Progenitor cell of endocrine pancreas (in vitro differentiated cells): ENCODE measurements around the gene ATXN7L1. TPM values are rescaled to one million over a fixed set of nuclear protein-coding genes. Genes with fewer than 3 reads are reported as not detected.
"Not testable (repeated sequence)": the region's sequence is repeated elsewhere in the genome, so short reads cannot be mapped to it uniquely, and the experiment has no call there.

Experiments
- DNase-seq: peaks from one replicate; pipeline ENCODE4 v3.0.0; 2021; ENCODE audit warnings: low spot score; ENCODE audit not compliant: unreplicated experiment
- H3K27ac Mint-ChIP-seq: 2 replicates; pipeline ENCODE4 v1.8.0; 2021; ENCODE audit warnings: mild to moderate bottlenecking, moderate library complexity, mixed read lengths
- H3K27me3 Mint-ChIP-seq: 2 replicates; pipeline ENCODE4 v1.8.0; 2021; ENCODE audit warnings: mixed read lengths
- H3K36me3 Mint-ChIP-seq: 2 replicates; pipeline ENCODE4 v1.8.0; 2022; ENCODE audit warnings: mixed read lengths; ENCODE audit not compliant: insufficient read depth
- H3K4me1 Mint-ChIP-seq: 2 replicates; pipeline ENCODE4 v1.8.0; 2021; ENCODE audit warnings: low read depth, mixed read lengths
- H3K4me3 Mint-ChIP-seq: 2 replicates; pipeline ENCODE4 v1.8.0; 2021; ENCODE audit warnings: low read depth, mild to moderate bottlenecking, moderate library complexity, mixed read lengths
- H3K9me3 Mint-ChIP-seq: 2 replicates; pipeline ENCODE4 v1.8.0; 2021; ENCODE audit warnings: low read depth, mixed read lengths
- total RNA-seq: library from RNA; stranded (reverse); gene quantifications from 2 replicates; pipeline ENCODE4 v1.2.1, GENCODE V29; 2021
- TF ChIP-seq, protein P1 (sequence below): fragments of 200-600 bp; sonication (generic); IDR thresholded peaks from one replicate; pipeline ENCODE4 v1.5.0; 2021; ENCODE audit warnings: antibody characterized with exemption, mild to moderate bottlenecking; ENCODE audit not compliant: unreplicated experiment

ATXN7L1 gene
- total RNA-seq, 1 donor from 2014 or later: 18.3 TPM

DNA sequence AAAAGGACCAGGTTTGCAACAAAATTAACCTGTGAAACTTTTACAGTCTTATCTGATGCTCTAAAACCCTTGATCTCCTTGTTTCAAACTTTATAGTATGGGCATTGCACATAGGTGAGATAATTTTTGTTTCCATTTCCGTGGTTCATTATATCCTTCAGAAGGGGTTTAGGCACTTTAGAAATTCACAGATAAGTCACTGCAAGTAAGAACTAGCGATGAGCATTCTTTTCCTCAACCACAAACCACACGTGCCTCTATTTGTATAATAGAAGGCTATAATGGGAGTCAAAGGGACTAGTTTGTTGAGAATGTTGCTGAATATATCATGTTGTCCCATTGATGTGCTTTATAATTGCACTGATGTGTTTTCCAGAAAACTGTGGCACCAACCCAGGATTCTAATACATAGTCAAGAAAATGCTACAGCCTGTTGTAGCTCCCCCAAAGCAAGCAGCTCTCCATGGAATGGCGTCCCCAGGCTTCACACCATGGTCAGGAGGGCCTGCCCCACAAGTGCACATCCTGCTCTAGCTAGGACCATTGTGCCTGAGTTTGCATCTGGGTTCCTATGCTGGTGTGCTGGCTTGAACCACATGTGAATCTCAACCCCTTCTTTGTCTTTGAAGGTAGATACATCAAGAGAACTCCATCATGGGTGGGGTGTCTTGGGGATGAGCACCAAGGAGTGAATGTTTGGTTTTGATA, 14.0 kb upstream of the ATXN7L1 start:
- peaks cover 2% of the 10 kb centered on the region for H3K4me1 Mint-ChIP-seq
- no peak for DNase-seq
- H3K9me3 Mint-ChIP-seq: no peaks in the 10 kb centered on the region
- TF ChIP-seq, protein P1, sequence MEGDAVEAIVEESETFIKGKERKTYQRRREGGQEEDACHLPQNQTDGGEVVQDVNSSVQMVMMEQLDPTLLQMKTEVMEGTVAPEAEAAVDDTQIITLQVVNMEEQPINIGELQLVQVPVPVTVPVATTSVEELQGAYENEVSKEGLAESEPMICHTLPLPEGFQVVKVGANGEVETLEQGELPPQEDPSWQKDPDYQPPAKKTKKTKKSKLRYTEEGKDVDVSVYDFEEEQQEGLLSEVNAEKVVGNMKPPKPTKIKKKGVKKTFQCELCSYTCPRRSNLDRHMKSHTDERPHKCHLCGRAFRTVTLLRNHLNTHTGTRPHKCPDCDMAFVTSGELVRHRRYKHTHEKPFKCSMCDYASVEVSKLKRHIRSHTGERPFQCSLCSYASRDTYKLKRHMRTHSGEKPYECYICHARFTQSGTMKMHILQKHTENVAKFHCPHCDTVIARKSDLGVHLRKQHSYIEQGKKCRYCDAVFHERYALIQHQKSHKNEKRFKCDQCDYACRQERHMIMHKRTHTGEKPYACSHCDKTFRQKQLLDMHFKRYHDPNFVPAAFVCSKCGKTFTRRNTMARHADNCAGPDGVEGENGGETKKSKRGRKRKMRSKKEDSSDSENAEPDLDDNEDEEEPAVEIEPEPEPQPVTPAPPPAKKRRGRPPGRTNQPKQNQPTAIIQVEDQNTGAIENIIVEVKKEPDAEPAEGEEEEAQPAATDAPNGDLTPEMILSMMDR: no peak
- H3K4me3 Mint-ChIP-seq: no peak overlapping the region
- no peak overlapping the region for H3K27ac Mint-ChIP-seq
- no peaks in the 10 kb centered on the region for H3K36me3 Mint-ChIP-seq
- peaks cover 6% of the 10 kb centered on the region for H3K27me3 Mint-ChIP-seq

DNA sequence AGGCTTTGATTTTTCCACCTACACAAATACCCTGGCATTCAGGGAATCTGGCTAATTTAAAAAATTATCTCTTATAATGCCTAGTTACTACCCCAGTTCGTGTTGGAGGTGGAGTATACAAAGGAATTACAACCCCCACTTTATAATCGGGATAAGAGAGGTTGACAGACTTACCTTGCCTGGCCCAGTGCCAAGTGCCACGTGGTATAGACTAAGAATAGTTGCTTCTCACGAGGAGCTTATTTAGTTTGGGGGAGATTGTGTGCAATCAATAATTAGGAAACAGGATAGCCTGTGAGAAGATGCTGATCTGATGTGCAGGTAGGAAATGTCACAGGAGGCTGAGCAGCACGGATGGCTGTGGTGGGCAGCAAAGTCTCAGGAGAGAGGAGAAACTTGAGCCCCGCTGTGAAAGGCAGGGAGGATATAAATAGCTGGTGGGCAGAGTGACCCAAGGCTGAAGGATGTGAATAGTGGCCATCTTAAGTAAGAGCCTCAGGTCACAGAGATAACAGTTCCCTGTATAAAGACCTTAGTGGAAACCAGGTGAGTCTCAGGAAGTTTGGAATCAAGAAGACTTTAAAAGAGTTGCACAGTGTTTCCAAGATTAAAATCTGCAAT, 11.3 kb upstream of the ATXN7L1 start:
- DNase-seq: no peak
- Mint-ChIP-seq H3K9me3 (no peaks in the 10 kb centered on the region), H3K36me3 (no peaks in the 10 kb centered on the region), H3K4me1 (peaks cover 2% of the 10 kb centered on the region), H3K27ac (no peak overlapping the region), H3K4me3 (no peak overlapping the region), H3K27me3 (peaks cover 6% of the 10 kb centered on the region)
- TF ChIP-seq, protein P1: no peak

DNA sequence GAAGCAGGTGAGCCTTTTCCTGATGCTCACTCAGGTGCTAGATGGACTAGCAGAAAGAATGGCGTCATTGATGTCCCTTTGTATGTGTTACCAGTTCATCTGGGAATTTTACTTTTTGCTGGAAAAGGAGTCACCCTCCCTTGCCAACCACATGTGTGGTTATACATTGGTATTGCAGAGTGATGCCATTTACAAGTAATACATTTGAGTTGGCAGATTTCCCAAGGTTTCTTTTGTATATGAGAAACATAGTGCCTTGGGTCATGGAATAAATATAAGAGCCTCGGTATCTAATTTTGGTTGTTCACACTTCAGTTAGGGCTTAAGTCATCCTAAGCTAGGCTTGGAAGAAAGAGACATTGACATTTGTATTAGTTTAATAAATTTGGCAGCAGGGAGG, 10.4 kb upstream of the ATXN7L1 start:
- TF ChIP-seq, protein P1: no peak
- H3K36me3 Mint-ChIP-seq: no peaks in the 10 kb centered on the region
- no peak for DNase-seq
- peaks cover 2% of the 10 kb centered on the region for H3K4me1 Mint-ChIP-seq
- no peaks in the 10 kb centered on the region for H3K9me3 Mint-ChIP-seq
- peaks cover 5% of the 10 kb centered on the region for H3K27me3 Mint-ChIP-seq
- no peak overlapping the region for H3K4me3 Mint-ChIP-seq
- H3K27ac Mint-ChIP-seq: no peak overlapping the region

DNA sequence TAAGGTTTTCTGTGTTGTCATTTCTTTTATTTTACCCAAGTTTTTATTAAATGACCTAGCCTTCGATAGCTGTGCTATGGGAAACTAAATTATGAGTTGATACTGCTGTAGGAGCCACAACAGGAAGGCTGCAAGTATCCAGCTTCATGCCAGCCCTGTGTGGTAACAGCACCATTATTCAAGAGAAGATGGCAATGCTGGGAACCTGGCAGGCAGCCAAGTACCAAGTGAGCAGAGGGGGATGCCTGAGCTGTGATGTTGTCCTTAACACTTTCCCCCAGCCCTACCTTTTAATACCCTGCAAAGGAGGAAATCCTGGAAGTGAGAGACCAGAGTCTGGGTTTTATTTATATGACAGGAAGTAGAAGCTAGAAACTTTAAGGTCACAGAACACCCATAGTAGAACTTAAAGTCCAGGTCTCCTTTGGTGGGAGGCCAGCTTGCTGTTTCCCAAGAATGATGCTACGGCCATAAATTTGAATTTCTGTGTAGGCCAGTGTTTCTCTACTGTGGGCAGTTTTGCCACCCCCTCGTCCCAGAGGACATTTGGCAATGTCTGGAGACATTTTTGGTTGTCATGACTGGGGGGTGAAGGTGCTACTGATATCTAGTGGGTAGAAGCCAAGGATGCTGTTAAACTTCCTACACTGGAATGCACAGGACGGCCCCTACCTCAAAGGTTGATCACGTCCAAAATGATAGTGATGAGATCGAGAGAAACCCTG, 9.2 kb upstream of the ATXN7L1 start:
- peaks cover 3% of the 10 kb centered on the region for H3K4me1 Mint-ChIP-seq

DNA sequence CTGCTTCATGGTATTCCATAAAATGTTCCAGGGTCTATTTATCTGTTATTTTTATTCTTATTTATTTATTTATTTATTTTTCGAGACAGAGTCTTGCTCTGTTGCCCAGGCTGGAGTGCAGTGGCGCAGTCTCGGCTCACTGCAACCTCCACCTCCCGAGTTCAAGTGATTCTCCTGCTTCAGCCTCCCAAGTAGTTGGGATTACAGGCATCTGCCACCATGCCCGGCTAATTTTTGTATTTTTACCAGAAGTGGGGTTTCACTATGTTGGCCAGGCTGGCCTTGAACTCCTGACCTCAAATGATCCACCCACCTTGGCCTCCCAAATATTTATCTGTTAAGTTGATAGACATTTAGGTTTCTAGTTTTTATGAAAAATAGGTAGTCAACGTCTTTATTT, 6.8 kb upstream of the ATXN7L1 start:
- Mint-ChIP-seq H3K4me1 (peaks cover 12% of the 10 kb centered on the region), H3K27me3 (peaks cover 30% of the 10 kb centered on the region)
- H3K27ac Mint-ChIP-seq, H3K36me3 Mint-ChIP-seq, DNase-seq, H3K9me3 Mint-ChIP-seq, H3K4me3 Mint-ChIP-seq: not testable (repeated sequence)

More for the DNA sequence above, 9.2 kb upstream of the ATXN7L1 start:
- Mint-ChIP-seq H3K4me3 (no peak overlapping the region), H3K36me3 (no peaks in the 10 kb centered on the region), H3K27me3 (peaks cover 12% of the 10 kb centered on the region), H3K9me3 (no peaks in the 10 kb centered on the region), H3K27ac (no peak overlapping the region)
- TF ChIP-seq, protein P1: no peak
- DNase-seq: no peak
